Stimulated activated CD8-positive, alpha-beta memory T cell treated with anti-CD3 and anti-CD28 coated beads, Interleukin-7, amount 100 ng/mL, for 48 hours (primary cell): ENCODE measurements around the gene MACC1.

ENCODE experiments used
- DNase-seq, 2 donors: peaks; one replicate each; pipeline ENCODE4 v3.0.0-alpha.2; 2020; ENCODE audit warnings: low read depth in 1 of 2; ENCODE audit errors: extremely low read depth in 1 of 2

MACC1 gene

DNA sequence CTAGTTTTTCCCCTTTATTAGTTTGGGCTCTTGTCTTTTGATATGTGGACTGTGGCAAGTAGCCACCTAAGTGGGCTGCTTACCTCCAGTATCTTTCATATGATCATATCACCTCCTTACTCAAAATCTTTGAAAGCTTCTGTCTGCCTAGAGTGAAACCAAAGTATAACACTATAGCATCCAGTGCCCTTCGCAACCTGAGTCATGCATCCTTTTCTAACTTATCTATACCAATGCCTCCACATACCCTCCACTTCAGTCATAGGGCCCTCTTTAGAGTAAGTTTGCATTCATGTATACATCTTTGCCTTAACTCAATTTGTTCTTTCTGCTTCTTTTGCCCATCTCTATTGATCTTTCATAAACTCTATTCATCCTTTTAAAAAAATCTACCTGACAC lies 15.7 kb upstream of the MACC1 start:
- no peak for DNase-seq

DNA sequence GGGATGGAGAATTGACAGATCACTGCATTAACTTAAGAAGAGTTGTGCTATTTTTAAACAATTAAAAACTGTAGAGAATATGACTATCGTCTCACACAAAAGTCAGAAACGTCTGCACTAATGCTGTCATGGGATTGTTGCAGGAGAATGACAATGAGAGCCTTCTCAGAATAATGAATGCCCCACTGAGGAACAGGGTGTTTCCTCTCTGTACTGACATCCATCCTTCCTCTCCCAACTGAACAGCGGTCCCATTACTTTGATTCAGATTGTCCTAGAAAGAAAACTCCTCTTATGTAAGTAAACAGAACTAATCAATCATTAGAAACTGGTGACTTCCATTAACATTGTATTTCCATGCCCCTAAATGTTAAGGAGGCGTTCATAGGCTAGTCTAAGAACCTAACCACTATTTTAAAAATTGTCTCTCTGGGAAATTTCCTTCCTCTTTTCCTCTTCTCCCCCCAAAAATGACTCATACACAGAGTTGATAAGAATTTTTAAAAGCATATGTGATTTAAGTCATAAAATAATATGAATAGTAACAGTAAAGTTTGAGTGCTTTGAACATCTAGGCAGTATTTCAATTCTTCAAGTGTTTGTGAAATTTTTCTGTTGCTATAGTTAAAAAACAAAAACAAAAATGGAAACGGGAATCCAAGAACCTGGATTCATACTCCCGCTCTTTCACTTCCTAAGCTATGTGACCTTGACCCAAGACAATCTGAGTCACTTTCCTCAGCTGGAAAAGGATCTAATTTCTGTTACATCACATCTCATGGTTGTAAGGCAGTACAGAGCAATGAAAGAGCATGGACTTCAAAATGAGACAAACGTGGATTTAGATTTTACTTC lies 12.7 kb upstream of the MACC1 start:
- no peak for DNase-seq

DNA sequence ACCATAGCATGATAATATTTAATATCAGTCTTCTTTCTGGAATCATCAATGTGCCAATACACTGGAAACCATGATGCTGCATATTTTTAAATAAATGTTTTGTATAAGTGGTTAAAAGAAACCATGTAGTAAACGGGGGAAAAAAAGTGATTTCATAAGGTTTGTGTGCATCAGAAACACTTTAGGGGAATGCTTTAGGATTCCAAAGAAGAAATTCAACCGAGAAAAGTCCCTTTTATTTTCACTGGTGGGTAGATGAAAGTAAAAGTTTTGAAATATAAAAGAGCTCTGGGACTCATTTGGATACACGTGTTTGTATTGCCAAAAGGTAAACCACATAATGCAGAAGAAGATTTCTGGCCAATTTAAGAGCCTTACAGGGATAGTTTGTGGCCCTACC lies 11.9 kb upstream of the MACC1 start:
- no peak for DNase-seq

DNA sequence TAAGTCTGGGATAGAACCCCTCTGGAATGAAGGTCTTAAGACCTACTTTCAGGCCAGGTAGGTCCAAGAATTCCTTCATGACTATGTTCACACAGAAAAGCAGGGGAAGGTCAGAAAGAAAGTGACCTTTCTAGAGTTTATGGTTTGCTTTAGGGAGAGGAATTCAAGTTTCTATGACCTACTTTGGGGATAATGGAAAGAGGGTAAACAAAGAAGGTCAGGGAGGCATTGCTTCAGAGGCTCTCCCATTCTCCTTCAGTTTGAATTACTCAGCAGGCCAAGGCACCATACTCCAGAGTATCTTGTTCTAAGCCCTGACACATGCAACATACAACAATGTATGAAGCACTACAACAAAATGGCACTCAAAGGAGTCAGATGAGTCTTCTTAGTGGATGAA lies 11.5 kb upstream of the MACC1 start:
- DNase-seq = no peak

DNA sequence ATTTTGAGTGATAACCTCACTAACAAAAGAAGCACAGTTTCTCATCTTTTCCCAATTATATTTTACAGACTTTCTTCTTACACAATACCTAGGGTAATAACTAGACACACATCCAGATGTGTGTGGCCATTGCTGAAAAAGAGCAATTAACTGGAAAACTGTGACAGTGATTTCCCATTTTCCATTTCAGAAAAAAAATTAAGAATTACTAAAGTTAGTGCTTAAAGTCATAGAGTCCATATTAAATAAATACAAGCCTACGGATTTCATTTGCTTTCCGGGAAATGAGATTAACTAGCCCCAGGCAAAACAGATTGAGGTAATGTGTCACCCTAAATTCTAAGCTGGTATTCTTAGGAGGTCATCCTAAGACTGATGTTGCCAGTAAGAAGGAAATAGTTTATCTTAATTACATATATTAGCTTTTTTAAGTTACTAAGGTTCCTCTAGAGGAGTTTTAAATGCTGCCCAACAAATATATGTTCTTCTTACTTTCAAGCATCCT lies 10.2 kb upstream of the MACC1 start:
- no peak for DNase-seq

DNA sequence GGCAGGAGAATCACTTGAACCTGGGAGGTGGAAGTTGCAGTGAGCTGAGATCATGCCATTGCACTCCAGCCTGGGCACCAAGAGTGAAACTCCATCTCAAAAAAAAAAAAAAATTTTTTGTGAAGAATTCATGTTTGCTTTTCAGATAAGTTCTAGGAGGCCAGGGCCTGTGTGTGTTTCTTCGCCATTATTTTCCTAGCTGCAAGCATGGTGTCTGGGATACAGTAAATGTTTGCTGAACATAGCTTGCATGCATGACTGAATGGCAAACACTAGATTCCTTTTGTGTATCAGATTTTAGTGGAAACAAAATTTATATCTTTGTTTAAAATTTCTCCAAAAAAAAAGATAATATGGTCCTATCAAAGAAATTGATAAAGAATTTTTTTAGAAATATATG lies 9.7 kb upstream of the MACC1 start:
- no peak for DNase-seq

DNA sequence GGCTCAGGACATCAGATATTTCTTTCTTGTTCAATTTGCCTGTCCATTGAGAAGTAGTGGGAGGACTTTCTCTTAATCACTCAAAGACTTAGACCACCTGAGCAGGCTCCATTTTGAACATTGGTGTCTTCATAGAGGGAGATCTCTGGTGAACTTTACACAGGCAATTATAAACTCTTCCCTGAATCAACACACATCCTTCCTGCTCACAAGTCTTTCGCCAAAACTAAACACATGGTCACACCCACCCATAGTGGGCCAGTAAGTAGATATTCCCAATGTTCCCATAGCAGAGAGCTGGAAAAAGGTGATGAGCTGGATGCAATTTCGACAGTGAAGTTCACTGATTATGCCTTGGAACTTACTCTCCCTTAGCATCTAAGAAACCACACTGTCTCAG lies 8.2 kb upstream of the MACC1 start:
- no peak for DNase-seq

DNA sequence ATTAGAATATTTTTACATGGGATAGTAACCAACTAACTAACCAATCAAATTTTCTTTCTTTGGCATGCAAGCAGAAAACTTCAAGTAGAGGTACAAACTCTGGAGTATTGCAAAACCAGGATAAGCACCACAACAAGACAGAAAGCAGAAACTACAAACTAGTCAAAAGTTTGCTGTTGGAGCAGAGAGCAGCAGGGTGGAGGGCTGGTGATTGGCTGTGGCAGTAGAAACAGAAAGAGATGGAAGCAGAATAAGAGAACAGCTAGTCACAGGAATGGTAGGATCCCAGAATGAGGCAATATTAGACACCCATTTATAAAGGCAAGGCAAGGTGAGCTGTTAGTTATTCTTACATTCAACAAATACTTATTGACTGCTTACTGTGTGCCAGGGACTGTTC lies 6.8 kb upstream of the MACC1 start:
- DNase-seq = no peak

DNA sequence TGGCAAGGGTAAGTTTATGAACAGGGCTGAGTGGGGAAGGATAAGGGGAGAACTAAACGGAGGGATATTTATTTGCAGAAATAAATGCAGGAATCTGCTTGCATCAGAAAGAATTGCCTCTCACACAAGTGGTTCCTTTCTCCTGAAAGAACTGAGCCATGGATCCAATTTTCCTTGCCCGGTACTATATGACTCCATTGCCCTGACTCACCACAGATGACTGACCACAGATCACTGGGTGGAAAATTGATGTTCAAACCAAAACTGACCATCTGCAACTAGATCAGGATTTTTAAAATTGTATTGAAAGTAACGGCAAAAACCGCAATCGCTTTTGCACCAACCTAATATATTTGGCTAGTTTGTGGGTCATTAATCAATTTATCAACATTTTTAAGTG lies 6.2 kb upstream of the MACC1 start:
- DNase-seq = no peak

DNA sequence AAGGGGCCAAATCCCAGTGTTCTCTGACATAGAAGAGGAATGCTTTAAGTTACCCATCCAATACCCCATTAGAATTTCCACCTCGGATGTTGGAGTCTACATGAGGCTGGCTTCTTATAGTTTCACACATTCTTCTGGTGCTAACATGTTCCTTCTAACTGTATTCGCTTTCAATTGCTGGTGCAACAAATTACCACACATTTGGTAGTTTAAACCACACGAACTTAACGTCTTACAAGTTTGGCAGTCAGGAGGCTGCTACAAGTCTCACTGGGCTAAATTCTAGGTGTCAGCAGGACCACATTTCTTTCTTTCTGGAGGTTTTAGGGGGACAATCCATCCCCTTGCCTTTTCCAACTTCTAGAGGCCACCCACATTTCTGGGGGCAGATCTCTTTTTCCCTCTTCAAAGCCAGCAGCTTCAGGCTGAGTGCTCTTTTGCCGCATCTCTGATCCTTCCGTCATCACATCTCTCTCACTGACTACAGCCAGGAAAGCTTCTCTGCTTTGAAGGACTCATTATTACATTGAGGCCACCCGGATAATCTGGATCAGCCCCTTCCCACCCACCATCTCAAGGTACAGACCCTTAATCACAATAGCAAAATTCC lies 5.1 kb upstream of the MACC1 start:
- DNase-seq = no peak

DNA sequence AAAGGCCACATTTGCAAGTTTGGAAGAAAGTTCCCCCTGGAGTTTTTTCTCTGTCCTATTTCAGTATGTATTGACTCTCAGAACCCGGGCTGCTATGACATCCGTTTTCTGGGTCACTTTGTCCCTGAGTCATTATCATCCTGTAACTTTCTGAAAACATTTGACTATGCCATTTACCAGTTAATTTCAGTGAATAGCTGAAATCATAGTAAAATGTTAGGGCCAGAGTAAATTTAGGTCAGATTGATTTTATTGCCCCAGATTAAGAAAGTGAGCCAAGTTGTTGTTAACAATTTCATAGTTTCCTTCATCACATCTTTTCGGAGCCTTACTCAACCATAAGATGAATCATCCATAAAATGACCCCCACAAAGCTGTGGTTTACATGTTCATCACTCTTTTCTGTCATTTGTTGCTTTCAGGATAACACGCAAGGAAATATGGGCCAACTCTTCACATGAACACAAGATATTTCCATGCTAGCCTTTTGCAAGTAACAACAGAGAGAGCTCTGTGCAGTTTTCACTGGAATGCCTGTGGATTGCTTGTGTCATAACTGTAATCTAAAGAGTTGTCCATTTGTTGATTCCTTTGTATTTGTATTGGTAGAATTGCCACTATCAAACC lies 3.9 kb upstream of the MACC1 start:
- no peak for DNase-seq

DNA sequence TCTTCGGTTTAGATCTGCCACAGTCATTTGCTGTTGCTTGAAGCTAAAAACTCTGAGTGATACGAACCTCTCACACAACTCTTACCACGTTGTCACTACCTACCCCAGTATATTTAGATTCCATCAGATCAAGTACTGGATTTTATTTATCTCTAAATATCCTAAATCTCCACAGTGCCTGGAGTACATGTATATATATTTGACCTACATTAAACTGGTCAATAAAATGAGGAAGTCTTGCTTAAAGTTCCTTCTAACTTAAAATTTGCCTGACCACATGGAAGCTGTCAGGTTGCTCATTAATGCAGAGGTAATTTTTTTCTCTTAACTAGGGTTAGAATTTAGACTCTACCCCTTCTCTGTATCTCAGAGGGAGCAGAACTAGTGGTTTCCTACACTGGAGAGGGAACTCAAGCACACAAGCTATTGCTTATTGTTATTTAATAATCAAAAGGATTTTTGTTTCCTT lies 3.1 kb upstream of the MACC1 start:
- no peak for DNase-seq

DNA sequence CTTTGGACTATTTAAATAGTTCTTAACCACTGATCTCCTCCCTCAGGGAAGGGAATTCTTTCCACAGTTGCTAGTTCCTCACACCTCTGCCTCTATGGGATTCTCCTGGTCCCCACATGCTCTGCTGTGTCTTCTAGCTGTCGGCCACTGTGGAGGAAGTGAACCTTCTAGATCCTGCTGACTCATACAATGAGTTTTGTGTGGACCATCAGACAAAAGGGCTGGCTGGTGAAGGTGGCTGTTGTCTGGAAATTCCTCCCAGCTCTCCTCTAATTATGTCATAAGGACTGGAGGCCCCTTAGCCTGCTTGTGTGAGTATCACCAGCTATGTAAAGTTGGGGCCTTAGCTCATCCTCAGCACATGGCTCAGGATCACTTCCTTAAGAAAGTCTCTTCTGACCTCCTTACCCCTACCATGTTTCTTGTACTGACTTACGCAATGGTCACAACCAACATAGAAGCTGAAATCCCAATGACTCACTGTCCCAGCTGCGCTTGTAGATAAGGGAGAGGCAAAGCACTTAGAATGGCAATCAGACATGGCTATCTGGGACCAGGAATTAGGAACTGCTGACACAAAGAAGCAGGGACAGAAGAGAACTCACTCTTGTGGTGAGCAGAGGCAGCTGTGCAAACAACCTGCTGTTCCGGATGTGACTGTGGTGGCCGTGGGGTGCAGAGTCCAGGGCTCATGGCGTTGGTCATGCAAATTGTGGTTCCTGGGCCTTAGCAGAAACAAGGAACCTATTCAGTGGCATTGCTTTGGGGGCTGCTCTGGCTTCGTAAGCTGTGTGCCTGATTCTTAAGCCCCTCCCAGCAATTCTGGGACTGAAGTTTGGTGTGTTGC lies 2.5 kb upstream of the MACC1 start:
- DNase-seq = no peak

DNA sequence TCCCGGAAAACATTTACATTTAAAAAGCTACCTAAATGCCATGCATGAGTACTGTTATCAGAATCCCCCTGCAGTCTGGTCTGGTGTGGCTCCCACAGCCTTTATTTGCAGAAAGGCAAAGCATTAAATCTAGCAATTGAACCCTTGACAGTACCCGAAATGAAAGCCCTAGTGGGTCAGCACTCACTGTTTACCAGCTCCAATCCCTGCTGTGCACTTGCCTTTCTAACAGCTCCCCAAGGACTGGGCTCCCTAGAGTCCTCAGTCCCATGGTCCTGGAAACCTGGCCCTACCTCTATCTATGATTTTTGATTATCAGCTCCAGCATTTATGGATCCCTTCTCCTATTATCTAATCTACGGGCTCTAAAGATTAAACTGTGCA lies 1.9 kb upstream of the MACC1 start:
- DNase-seq = no peak

DNA sequence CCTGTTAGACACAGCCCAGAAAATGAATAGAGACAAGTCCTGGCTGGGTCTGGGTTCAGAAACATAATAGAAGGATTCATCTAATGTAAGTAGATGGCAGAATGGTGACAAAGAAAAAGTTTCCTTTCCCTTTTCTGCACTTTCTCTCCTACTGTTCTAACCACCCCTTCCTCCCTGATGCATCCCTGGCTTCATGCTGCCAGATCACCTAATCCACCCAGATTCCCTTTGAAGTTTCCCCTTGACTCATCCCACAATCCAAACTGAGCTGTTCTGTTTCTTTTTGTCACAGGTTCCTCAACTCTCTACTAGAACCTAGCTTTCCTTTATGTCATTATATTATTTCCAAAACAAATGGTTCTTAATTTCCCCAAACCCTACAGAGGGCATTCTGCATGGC lies 1.1 kb upstream of the MACC1 start:
- no peak for DNase-seq

DNA sequence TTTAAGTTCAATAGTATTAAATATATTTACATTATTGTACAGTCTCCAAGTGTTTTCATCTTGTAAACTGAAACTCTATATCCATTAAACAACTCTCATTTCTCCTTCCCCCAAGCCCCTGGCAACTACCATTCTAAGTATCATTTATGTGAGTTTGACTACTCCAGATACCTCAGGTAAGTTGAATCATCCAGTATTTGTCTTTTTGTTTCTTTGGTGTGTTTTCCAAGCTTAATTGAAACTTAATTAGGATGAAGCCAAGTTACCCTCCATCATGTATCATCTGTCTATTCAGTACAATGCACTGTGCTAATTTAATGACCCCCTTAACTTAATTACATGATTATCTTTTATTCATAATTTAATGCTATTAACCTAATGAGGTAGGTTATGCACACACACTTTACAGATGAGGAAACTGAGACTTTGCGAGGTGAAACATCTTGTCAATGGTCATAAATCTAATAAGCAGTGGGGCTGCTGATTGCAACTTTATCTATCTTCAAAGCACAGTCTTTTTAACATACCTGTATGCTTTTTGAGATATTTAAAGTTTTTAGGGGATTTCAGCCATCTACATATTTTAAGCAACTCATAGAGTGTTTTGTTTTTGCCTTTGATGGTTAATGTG lies 663 bp downstream of the MACC1 start:
- no peak for DNase-seq

DNA sequence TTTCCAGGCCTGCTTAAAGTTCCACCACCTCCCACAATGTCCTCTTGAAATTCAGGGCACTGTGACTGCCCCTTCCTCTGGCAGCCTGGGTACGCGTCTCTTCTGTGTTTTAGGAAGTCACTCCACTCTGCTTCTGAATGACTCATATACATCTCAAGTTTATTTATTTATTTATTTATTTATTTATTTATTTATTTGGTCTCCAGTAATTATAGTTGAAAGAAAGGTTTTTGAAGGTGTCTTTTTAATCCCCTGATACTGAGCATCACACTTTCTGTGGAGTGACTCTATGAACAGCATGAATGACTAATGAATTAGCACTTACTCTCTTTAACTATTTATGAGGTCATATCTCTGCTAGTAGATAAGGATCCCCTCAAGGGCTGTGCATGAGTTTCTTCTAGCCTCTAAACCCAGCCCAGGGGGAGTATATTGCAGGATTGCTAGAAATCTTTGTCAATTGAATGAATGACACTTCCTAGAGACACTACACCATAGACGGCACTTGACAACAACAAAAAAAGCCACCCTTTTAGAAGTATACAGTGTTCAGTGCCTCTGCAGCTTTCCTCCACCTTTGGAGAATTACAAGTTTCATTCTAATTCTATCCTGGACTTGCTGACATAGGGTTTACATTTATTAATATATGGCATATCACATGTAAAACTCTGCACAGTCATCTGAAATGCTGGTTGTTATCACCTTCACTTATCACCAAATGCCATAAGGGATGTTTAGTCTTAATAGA lies 2.1 kb downstream of the MACC1 start:
- DNase-seq = no peak

DNA sequence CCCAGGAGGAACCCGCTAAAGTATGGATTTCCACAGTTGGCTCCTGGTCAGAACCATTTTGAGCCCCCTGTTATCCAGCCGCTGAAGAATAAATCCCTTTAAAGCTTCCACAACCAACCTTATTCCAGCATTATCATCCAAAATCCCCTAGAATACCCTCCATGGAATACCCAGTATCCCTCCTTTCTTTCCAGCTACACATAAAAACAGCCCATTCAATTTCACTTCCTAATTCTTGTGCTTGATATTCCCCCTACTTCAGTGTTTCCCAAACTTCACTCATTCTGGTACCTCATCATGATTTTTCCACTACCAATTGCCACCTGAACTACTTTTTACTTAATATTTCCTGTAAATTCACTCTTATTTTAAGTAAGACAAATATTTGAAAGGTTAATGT lies 3.1 kb downstream of the MACC1 start:
- DNase-seq = no peak

DNA sequence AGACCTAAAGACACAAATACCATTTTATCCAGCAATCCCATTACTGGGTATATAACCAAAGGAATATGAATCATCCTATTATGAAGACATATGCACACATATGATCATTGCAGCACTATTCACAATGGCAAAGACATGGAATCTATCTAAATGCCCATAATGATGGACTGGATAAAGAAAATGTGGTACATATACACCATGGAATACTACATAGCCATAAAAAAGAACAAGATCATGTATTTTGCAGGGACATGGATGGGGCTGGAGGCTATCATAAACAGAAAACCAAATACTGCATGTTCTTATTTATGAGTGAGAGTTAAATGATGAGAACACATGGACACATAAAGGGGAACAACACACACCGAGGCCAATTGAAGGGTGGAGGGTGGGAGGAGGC lies 3.8 kb downstream of the MACC1 start:
- DNase-seq = no peak

DNA sequence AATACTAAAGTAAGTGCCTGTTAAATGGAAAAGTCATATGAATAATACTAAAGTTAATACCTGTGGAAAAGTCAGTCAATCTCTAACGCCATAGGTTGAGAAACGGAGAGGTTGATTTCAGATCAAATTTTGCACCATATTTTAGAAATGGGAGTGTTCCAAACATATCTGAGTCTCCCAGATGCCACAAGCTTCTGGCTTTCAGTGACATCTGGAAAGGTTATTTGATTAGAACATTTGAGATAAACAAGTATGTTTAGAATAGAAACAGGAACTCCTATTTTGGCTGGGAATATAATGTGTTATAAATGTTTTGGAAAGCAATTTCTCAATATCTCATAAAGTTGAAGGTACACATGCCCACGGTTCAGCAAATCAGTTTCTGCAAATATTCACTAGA lies 5.8 kb downstream of the MACC1 start:
- DNase-seq = no peak
